Measurements from ENCODE around the gene TMEM169.

The TMEM169 gene

DNA sequence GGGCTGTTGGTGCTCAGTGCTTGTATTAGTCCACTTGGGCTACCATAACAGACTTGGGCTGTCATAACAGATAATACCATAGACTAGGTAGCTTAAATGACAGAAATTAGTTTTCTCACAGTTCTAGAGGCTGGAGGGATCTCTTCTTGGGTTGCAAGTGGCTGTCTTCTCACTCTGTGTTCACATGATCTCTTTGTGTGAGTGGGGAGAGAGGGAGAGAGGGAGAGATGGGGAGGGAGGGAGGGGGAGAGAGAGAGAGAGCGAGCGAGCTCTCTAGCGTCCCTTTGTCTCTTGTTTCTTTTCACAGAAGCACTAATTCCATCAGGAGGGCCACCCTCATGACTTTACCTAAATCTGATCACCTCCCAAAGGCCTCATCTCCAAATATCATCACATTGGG is 23.0 kb downstream of the TMEM169 start:
- no peak for DNase-seq (ENCODE audit: low read depth in 2 of 2)

- no peak for DNase-seq (ENCODE audit: low read depth in 2 of 2)
Observed at GRCh38 chr2:216107320-216107719, 25.6 kb downstream of the TMEM169 start.

- DNase-seq (ENCODE audit: low read depth in 2 of 2): no peak
Observed at GRCh38 chr2:216107760-216108159, 26.0 kb downstream of the TMEM169 start.

DNA sequence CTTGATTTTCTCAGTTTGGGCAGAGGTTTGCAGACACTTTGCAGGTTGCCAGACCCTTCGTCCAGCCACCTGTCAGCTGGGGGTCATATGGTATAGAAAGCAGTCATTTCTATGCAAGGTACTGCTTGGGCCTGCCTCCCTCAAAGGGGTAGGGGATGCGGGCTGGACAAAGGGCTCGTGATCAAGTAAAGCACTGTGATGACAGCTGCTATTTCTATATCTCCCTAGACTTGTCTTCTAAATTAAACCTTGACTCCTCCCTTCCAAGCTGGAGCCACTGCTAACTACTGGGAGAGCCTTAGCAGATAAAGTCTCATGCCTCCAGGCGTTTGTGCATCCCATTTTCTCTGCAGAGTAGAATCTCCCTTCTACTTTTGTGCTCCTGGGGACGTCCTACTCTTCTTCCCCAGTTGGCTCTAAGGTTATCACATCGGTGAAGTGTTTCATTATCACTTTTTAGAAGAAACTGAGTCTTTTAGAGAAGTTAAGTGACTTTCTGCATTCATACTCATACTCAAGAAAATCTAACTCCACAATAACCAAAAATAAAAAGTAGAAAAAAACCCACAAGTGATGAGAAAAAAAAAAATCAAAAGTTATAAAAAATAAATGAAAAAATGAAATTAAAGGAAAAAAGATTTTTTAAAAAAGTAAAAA is 26.7 kb downstream of the TMEM169 start:
- no peak for DNase-seq (ENCODE audit: low read depth in 2 of 2)

GRCh38 chr2:216108967-216109921 is 27.5 kb downstream of the TMEM169 start, which contains the start of gene XRCC5:
TSS of gene XRCC5 (plus strand) at chr2:216109348. CDS start at chr2:216109437, 89 bp downstream.
- DNase-seq (ENCODE audit: low read depth in 2 of 2): peak; percentile 92 to 94

- peak in 1 of 2 experiments; percentile 20 for DNase-seq (ENCODE audit: low read depth in 2 of 2)
Observed at GRCh38 chr2:216109962-216110614, 28.4 kb downstream of the TMEM169 start.

DNA sequence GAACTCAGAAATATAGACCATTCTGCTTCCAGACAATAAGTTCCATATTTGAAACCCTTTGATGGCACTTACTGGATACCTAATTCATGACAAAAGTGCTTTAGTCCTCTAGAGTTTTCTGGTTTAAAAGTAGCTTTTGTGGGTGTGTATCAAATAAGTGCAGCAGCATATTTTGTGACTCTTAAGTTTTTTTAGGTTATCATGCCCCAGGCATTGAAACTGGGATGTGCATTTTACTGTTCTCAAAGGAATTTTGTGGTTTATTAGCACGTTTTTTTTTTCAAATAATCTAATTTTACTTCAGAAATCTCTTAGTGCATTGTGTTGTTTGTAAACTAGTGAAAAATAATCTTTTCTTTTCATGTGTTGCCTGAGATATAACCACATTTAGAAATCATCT is 28.9 kb downstream of the TMEM169 start:
- no peak for DNase-seq (ENCODE audit: low read depth in 2 of 2)

- no peak for DNase-seq (ENCODE audit: low read depth in 2 of 2)
Observed at GRCh38 chr2:216111122-216111521, 29.4 kb downstream of the TMEM169 start.

- no peak for DNase-seq (ENCODE audit: low read depth in 2 of 2)
Observed at GRCh38 chr2:216112926-216113325, 31.2 kb downstream of the TMEM169 start.

DNA sequence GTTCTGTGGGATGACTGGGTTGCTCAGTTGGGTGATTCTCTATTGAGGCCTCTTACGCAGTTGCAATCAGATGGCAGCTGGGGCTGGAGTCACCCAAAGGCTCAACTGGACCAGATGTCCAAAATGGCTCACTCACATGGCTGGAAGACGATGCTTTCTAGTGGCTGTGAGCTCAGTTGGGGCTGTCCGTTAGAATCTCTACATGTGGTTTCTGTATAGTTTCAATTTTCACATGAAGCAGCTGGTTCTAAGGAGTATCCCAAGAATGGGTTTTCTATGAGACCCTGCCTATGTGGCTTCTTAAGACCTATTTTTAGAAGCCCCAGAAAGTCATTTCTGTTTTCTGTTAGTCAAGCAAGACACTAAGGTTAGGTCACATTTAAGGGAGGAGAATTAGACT is 31.9 kb downstream of the TMEM169 start:
- no peak for DNase-seq (ENCODE audit: low read depth in 2 of 2)

DNA sequence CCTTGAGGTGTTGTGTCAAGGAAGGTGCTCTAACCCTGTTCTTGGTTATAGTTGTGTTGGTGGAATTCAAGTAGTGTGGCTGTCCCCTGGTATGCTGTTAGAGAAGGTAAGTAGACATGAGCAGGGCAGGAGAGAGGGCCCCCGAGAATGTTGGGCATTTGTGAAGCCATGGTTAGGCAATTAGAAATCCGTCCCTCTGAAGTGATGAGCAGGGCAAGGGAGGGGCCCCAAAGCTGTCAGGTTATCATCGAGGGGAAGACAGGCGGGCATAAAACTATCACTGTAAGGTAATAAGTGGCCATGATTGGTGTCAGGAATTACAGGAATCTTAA is 32.6 kb downstream of the TMEM169 start:
- DNase-seq (ENCODE audit: low read depth in 2 of 2): no peak

DNA sequence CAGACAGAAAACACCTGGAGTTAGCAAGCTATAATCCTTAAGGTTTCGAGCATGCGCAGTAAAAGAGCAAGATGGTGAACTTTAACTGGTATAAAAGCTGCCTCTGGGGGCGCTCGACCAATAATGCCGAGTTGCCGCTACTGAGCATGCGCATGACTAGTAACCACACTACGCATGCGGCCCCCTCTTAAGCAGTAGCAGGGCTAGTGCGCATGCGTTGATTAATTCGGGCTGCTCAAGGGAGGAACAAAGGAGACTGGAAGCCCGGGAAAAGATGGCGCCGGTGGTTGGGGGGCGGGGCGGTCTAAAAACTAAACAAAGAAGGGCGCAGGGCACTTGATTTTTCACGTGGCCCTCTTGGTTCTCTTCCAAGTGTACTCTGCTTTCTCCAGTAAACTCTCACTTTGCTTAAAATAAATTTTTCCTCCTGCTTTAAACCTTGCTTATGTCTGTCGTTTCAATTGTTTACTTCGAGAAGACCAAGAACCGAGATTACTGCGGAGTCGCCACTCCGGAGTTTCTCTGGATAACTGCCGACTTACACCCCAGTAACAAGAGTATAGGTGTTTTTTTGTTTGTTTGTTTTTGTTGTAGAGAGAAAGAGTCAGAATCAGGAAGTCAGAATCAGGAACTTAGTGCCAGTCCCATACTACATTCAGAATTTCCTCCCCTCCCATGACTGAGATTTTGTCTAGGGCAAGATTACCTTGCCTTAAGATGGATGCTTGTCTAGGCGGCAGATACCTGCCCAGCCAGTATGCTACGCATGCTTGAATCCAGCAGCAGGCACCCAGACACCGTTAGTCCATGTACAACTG is 33.2 kb downstream of the TMEM169 start:
- DNase-seq (ENCODE audit: low read depth in 2 of 2): peak; percentile 99

- DNase-seq (ENCODE audit: low read depth in 2 of 2): peak in 1 of 2 experiments; percentile 23
Observed at GRCh38 chr2:216116418-216116817, 34.7 kb downstream of the TMEM169 start.

GRCh38 chr2:216117561-216118340 is 36.0 kb downstream of the TMEM169 start:
- DNase-seq (ENCODE audit: low read depth in 2 of 2): peak in 1 of 2 experiments; percentile 53

DNA sequence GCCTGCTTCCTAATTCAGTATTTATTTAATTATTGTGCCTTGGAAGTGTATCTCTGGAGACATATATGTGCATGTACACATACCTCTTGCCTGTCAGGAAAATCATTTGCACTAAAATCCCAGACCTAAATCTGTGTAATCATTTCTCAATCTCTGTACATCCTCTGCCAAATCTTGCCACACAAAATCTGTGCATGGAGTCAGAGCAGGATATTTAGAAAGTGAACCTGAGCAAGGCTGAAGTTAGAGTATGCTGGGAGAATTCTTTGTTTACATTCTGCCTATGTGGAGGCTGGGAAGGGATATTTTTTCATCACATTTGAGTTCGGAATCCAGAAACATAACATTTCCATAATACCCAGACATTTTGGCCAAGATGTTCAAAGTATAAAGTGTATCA is 36.8 kb downstream of the TMEM169 start:
- no peak for DNase-seq (ENCODE audit: low read depth in 2 of 2)

DNA sequence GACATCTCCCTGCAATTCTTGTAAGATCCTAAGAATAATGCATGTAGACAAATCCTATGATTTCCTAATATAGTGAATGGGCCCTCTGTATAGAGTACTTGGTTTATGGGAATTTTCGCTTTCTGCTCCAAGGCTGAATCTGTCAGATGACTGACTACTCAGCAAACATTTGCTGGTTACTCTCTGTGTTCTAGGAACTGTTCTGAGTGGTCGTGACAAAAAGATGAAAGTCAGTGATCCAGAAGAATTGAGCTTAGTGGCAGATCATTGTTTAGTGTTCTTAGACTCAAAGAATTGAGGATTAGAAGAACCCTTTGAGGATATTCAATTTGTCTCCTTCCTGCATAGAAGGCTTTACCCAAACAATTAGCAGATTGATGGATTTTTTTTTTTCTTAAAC is 37.4 kb downstream of the TMEM169 start:
- no peak for DNase-seq (ENCODE audit: low read depth in 2 of 2)

GRCh38 chr2:216119986-216120385 is 38.3 kb downstream of the TMEM169 start:
- DNase-seq (ENCODE audit: low read depth in 2 of 2): no peak

DNA sequence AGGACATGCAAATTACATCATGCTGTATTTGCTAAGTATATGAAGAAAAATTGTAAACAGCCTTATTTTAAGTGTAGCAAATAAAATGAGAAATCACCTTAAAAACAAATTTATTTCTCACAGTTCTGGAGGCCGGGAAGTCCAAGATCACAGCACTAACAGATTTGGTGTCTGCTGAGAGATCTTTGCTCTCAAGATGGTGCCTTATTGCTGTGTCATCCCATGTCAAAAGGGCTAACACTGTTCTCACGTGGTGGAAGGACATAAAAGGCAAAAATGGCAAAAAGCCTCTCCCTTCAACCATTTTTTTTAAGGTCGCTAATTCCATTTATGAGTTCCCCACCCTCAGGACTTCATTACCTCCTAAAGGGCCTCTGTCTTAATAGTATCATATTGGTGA is 39.5 kb downstream of the TMEM169 start:
- DNase-seq (ENCODE audit: low read depth in 2 of 2): no peak

- DNase-seq (ENCODE audit: low read depth in 2 of 2): no peak
Observed at GRCh38 chr2:216126943-216127342, 45.2 kb downstream of the TMEM169 start.

- peak; percentile 66 to 69 for DNase-seq (ENCODE audit: low read depth in 2 of 2)
Observed at GRCh38 chr2:216130346-216130971, 48.7 kb downstream of the TMEM169 start.

Measured in fibroblast of skin of left quadriceps (primary cell).